ENCODE measurements around the gene CRTAC1. TPM values are rescaled to one million over a fixed set of nuclear protein-coding genes. Genes with fewer than 3 reads are reported as not detected.
A peak's percentile ranks its signal among the peaks of the same experiment; 100 is the strongest.

CRTAC1 gene
- total RNA-seq, 2 donors from 2014 or later: 9.6 to 19.3 TPM

- DNase-seq (no peak), ATAC-seq (no peak)
- intact Hi-C loops (cut with DNase I): loop anchor here in 1 of 2 donors (2.0 to 10.0 kb wide), 2 partner anchors 131 to 401 kb away; no protein-coding TSS in a partner anchor
Measured at GRCh38 chr10:97913614-97914013, 116.8 kb downstream of the CRTAC1 start.

- intact Hi-C loops (cut with DNase I): loop anchor here in 1 of 2 donors (10.0 kb wide), 1 partner anchor 402 kb away; no protein-coding TSS in a partner anchor
- DNase-seq (no peak), ATAC-seq (no peak)
Measured at GRCh38 chr10:97913193-97913592, 117.2 kb downstream of the CRTAC1 start.

DNA sequence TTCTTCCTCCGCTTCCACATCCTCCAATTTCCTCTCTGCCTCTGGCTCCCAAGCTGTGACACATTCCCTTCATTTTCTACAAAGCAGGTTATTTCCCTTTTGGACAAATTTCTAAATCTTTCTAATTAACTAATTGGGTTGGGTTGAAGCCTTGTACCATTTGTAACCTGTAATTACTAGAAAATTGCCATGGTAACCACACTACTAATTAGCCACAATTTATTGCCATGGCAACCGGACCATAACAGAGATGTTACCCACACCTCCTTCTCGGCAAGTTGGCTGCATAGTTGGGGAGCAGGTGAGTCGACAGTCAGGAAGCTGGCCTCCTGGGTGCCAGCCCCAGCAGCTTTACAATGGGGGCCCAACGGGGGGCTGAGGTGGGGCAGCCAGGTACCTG, 119.2 kb downstream of the CRTAC1 start:
- intact Hi-C loops (cut with DNase I): loop anchor here in 1 of 2 donors (10.0 kb wide), 1 partner anchor 404 kb away; no protein-coding TSS in a partner anchor
- ATAC-seq: no peak
- no peak for DNase-seq

DNA sequence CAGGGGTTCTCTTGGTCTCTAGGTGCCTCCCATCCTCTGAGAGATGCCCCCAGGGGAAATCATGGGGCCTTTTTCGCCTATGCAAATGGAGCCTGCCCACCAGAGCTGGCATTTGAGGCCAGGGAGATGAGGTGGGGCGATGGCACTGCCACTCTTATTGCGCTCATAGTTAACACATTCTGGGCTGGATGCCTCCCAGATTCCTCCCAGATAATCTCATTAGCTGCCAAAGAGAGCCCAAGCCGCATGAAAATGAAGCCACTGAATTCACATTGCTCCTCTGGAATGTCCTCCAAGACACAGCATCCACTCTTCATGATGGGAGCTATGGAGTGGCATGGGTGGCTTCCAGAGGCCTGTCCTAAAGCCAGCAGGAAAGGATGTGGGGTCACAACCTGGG, 119.8 kb downstream of the CRTAC1 start:
- intact Hi-C loops (cut with DNase I): loop anchor here in 1 of 2 donors (10.0 kb wide), 1 partner anchor 404 kb away; no protein-coding TSS in a partner anchor

DNA sequence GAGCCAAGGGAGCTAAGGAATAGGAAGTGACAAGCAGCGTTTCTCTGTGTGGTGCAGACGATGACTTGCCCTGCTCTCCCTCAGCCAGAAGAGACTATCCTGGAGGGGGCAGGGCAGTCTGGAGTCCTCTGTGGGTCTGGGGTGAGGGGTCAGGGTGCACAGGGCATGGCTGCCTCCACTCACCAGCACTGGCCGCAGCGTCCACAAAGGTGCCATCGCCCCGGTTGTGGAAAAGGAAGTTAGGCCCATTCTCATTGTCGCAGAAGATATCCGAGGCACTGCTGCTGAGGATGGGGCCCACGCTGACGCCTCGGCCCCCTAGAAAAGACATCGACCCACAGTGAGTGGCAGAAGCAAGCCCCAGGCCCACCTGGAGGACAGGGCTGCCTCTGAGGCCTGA, 122.6 kb downstream of the CRTAC1 start:
- DNase-seq (no peak), ATAC-seq (no peak)
- intact Hi-C loops (cut with DNase I): no loop called here

More for the DNA sequence above, 119.8 kb downstream of the CRTAC1 start:
- no peak for ATAC-seq
- DNase-seq: no peak

GRCh38 chr10:97907211-97907610, 123.2 kb downstream of the CRTAC1 start:
- ATAC-seq: no peak
- DNase-seq: no peak
- intact Hi-C loops (cut with DNase I): no loop called here

DNA sequence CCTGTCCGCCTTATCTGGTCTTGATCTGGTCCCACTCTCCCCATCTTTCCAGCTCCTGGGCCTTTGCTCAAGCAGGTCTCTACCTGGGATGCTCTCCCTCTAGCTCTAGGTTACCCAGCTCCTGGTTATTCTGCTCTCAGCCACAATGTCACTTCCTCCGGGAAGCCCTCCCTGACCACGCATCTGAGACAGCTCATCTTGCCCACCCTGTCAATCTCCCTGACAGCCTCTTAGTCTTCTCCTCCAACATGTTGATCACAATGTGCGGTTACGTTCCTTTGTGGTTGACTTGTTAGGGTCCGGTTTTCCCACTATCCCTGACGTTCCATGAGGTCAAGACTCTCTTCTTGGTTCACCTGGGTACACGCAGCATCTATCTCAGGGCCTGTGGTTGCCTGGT, 125.1 kb downstream of the CRTAC1 start:
- intact Hi-C loops (cut with DNase I): no loop called here
- ATAC-seq: no peak
- DNase-seq: no peak

DNA sequence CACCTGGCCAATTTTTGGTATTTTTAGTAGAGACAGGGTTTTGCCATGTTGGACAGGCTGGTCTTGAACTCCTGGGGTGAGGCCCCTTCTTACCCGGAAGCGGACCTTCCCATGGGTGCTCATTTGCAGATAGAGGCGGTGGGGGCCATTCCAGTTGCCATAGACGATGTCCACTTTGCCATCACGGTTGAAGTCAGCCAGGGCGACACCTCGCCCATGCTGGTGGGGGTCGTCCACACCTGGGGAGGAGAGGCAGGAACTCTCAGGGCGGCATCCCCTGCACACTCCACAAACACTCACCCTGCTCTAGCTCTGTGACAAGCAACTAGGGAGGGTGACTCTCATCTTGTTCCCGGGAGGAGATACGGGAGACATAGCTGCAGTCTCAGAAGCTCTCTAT, 125.8 kb downstream of the CRTAC1 start:
- DNase-seq (no peak), ATAC-seq (no peak)
- intact Hi-C loops (cut with DNase I): no loop called here

- DNase-seq (no peak), ATAC-seq (peak; percentile 37 to 38)
- intact Hi-C loops (cut with DNase I): no loop called here
Measured at GRCh38 chr10:97904018-97904381, 126.4 kb downstream of the CRTAC1 start.

DNA sequence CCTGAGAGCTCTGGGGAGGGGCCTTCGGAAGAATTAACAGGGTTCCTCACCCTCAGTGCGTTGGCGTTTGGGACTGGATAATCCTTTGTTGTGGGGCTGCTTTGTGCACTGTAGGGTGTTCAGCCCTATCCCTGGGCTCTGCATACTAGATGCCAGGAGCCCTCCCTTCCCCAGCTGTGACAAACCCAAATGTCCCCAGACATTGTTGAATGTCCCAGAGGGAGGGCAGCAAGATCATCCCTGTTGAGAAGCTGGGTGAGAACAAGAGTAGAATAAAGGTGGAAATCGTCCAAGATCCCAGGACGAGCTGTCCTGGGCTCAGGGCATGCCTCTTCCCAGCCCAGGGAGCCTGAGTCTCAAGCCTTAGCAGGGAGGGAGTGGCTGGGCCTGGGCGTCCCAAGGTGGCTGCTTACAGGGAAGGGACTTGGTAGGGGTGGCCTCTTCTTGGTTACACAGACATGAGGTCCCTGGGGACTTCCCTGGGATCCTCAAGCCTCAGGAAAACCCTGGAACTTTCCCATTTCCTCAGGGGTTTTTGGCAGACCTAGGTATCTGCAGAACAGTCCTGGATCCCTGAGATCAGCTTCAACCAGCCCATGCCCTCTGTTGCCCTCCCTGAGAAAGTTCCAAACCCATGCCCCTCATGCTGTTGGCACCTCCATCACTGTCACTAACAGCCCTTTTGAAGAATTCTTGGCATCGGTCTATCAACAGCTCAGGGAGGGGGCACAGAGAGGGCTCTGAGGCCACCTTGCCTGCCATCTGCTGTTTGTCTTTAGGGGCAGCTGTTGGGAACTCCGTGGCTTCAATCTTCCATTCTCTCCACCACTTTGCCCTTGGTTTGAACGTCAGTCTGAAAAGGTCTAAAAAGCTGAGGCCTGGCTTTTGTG, 127.0 kb downstream of the CRTAC1 start:
- DNase-seq (no peak), ATAC-seq (peak; percentile 73 to 78)
- intact Hi-C loops (cut with DNase I): no loop called here

DNA sequence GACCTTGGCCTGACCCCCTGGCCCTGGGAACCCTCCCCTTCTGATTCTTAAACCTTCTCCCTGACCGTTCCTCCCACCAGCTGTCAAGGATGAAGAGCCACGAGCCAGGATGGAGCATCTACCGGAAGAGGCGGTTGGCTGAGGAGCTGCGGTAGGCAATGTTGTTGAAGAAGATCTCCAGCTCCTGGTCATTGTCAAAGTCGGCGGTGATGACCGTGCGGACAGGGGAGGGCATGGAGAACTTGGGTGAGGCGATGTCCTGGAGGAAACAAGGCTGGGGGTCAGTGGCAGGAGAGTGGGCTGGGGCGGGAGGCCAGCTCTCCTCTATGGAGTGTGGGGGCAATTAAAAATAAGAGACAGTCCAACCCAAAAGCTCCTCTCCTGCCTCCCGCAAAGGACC, 129.0 kb downstream of the CRTAC1 start:
- intact Hi-C loops (cut with DNase I): no loop called here
- no peak for ATAC-seq
- no peak for DNase-seq

DNA sequence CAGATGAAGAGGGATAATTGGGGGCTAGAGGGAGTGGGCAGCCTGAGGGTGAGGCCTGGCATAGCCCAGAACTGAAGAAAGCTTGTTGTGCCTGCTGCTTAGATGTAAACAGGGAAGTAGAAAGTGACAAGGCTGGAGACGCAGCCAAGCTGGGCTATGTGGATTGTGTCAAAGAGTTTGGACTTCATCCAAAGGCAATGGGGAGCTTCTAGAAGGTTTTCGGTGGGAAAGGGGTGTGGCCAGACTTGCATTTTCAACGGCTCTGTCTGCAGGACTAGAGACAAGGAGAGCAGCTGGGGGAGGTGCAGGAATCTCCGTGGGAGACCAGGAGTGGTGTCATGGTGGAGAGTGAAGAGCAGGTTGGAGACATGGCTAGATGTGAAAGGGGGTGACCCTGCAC, 132.0 kb downstream of the CRTAC1 start:
- DNase-seq (no peak), ATAC-seq (no peak)
- intact Hi-C loops (cut with DNase I): no loop called here

- DNase-seq (no peak), ATAC-seq (no peak)
- intact Hi-C loops (cut with DNase I): no loop called here
Measured at GRCh38 chr10:97896756-97897358, 133.6 kb downstream of the CRTAC1 start.

GRCh38 chr10:97895915-97896314, 134.5 kb downstream of the CRTAC1 start:
- peak; percentile 77 for DNase-seq
- intact Hi-C loops (cut with DNase I): no loop called here
- peak in 1 of 2 donors; percentile 77 for ATAC-seq

DNA sequence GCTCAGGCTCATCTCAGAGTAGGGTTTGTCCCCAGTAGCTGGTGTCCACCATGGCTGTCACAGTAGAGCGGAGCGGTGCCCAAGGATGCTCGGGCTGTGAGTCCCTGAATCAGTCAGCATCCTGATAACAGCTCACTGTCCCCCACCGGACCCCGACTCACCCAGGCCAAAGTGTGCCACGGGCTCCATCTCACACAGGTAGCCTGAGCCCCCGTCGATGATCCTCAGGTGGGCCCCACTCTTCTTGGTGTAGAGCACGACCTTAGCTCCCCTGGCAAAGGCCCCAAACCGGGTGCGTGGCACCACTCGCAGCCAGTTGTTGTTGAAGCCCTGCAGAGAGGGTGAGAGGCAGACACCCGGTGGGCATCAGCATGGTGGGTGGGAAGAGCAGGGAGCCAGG, 135.3 kb downstream of the CRTAC1 start:
- intact Hi-C loops (cut with DNase I): no loop called here
- no peak for ATAC-seq
- DNase-seq: no peak

- ATAC-seq: no peak
- intact Hi-C loops (cut with DNase I): no loop called here
- DNase-seq: no peak
Measured at GRCh38 chr10:97894092-97894491, 136.3 kb downstream of the CRTAC1 start.

DNA sequence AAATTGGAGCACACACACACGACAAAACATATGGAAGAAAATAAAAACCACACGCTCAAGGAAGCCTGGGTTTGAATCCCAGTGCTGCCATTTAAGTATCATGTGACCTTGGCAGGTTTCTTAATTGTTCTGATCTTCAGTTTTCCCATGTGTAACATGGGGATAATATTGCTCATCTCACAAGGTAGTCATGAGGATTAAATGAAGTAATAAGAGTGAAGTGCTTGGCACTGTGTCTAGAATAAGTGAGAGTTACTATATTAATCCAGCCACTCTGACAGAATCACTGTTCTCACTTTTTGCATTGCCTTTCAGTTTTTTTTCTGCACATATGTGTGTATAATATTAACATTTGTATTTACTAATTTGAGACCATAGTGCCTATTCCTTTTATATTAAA, 137.5 kb downstream of the CRTAC1 start:
- ATAC-seq: no peak
- no peak for DNase-seq
- intact Hi-C loops (cut with DNase I): no loop called here

GRCh38 chr10:97892506-97892905, 137.9 kb downstream of the CRTAC1 start:
- ATAC-seq (no peak), DNase-seq (no peak)
- intact Hi-C loops (cut with DNase I): no loop called here

GRCh38 chr10:97891497-97892167, 138.8 kb downstream of the CRTAC1 start:
- DNase-seq (no peak), ATAC-seq (no peak)
- intact Hi-C loops (cut with DNase I): no loop called here
